ENCODE results near the gene PPP2R2C. TPM values are rescaled to one million over a fixed set of nuclear protein-coding genes. Genes with fewer than 3 reads are reported as not detected.

PPP2R2C gene
- total and polyA plus RNA-seq, 2 donors (not counting 1 experiment from before 2014, with no cell fraction given) = 0.10 to 0.17 TPM

DNA sequence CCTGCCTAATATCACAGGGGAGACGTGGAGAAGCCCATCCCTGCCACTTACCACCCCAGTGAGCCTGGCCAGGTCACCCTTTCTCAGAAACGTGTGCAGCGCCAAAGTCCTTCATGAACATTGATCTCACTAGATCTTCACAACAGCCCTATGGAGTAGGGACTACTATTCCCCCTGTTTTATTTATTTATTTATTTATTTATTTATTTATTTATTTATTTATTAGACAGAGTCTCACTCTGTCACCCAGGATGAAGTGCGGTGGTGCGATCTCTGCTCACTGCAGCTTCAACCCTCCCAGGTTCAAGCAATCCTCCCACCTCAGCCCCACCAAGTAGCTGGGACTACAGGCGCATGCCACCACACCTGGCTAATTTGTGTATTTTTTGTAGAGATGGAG, 61.8 kb downstream of the PPP2R2C start:
- H3K27ac ChIP-seq (ENCODE audit: insufficient read depth, low read length) = no peak overlapping the region
- H3K4me1 ChIP-seq (ENCODE audit: control insufficient read depth, extremely low read depth, insufficient read depth, low read length) = no peaks in the 10 kb centered on the region
- no peak overlapping the region for H3K9ac ChIP-seq (ENCODE audit: insufficient read depth, low read length)
- no peak for DNase-seq (ENCODE audit: low read depth in 2 of 2)
- TF ChIP-seq EZH2 (IDR thresholded peaks at IDR 0.05; ENCODE audit: low read length, missing control alignments) = no peak
- TF ChIP-seq, protein P1, sequence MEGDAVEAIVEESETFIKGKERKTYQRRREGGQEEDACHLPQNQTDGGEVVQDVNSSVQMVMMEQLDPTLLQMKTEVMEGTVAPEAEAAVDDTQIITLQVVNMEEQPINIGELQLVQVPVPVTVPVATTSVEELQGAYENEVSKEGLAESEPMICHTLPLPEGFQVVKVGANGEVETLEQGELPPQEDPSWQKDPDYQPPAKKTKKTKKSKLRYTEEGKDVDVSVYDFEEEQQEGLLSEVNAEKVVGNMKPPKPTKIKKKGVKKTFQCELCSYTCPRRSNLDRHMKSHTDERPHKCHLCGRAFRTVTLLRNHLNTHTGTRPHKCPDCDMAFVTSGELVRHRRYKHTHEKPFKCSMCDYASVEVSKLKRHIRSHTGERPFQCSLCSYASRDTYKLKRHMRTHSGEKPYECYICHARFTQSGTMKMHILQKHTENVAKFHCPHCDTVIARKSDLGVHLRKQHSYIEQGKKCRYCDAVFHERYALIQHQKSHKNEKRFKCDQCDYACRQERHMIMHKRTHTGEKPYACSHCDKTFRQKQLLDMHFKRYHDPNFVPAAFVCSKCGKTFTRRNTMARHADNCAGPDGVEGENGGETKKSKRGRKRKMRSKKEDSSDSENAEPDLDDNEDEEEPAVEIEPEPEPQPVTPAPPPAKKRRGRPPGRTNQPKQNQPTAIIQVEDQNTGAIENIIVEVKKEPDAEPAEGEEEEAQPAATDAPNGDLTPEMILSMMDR (conservative IDR thresholded peaks at IDR 0.05 in 1 of 2, IDR thresholded peaks at IDR 0.05 in 1 of 2; ENCODE audit: low read depth in 1 of 2, low read length in 2 of 2) = no peak
- no peaks in the 10 kb centered on the region for H3K36me3 ChIP-seq (ENCODE audit: control insufficient read depth, insufficient read depth, low read length)
- H3K79me2 ChIP-seq (ENCODE audit: control insufficient read depth, insufficient read depth, low read length) = no peaks in the 10 kb centered on the region
- no peaks in the 10 kb centered on the region for H4K20me1 ChIP-seq (ENCODE audit: control insufficient read depth, extremely low read depth, insufficient read depth, low read length)
- no peak overlapping the region for H3K4me3 ChIP-seq (replicated peaks in 1 of 4; ENCODE audit: control extremely low read depth in 1 of 4, insufficient read depth in 1 of 4, low read depth in 3 of 4, low read length in 4 of 4)
- H3K27me3 ChIP-seq (ENCODE audit: control insufficient read depth, insufficient read depth, low read length) = no peaks in the 10 kb centered on the region
- no peak overlapping the region for H2AFZ ChIP-seq (ENCODE audit: low read length)
- H3K9me3 ChIP-seq (ENCODE audit: control insufficient read depth, insufficient read depth, low read depth, low read length) = no peaks in the 10 kb centered on the region
- H3K4me2 ChIP-seq (ENCODE audit: extremely low read depth, insufficient read depth, low read length) = no peak overlapping the region

GRCh38 chr4:6410068-6410467, 62.3 kb downstream of the PPP2R2C start:
- Histone ChIP-seq H2AFZ (ENCODE audit: low read length) (no peak overlapping the region), H3K36me3 (ENCODE audit: control insufficient read depth, insufficient read depth, low read length) (no peaks in the 10 kb centered on the region), H3K79me2 (ENCODE audit: control insufficient read depth, insufficient read depth, low read length) (no peaks in the 10 kb centered on the region), H3K27ac (ENCODE audit: insufficient read depth, low read length) (no peak overlapping the region), H4K20me1 (ENCODE audit: control insufficient read depth, extremely low read depth, insufficient read depth, low read length) (no peaks in the 10 kb centered on the region), H3K27me3 (ENCODE audit: control insufficient read depth, insufficient read depth, low read length) (no peaks in the 10 kb centered on the region), H3K9ac (ENCODE audit: insufficient read depth, low read length) (no peak overlapping the region), H3K4me2 (ENCODE audit: extremely low read depth, insufficient read depth, low read length) (no peak overlapping the region), H3K9me3 (ENCODE audit: control insufficient read depth, insufficient read depth, low read depth, low read length) (no peaks in the 10 kb centered on the region), H3K4me3 (replicated peaks in 1 of 4; ENCODE audit: control extremely low read depth in 1 of 4, insufficient read depth in 1 of 4, low read depth in 3 of 4, low read length in 4 of 4) (no peak overlapping the region), H3K4me1 (ENCODE audit: control insufficient read depth, extremely low read depth, insufficient read depth, low read length) (no peaks in the 10 kb centered on the region)
- TF ChIP-seq, protein P1 (conservative IDR thresholded peaks at IDR 0.05 in 1 of 2, IDR thresholded peaks at IDR 0.05 in 1 of 2; ENCODE audit: low read depth in 1 of 2, low read length in 2 of 2) = no peak
- no peak for TF ChIP-seq EZH2 (IDR thresholded peaks at IDR 0.05; ENCODE audit: low read length, missing control alignments)
- DNase-seq (ENCODE audit: low read depth in 2 of 2) = no peak

GRCh38 chr4:6409381-6409780, 63.0 kb downstream of the PPP2R2C start:
- no peaks in the 10 kb centered on the region for H3K36me3 ChIP-seq (ENCODE audit: control insufficient read depth, insufficient read depth, low read length)
- H3K9ac ChIP-seq (ENCODE audit: insufficient read depth, low read length) = no peak overlapping the region
- H3K79me2 ChIP-seq (ENCODE audit: control insufficient read depth, insufficient read depth, low read length) = no peaks in the 10 kb centered on the region
- no peak for DNase-seq (ENCODE audit: low read depth in 2 of 2)
- TF ChIP-seq, protein P1 (conservative IDR thresholded peaks at IDR 0.05 in 1 of 2, IDR thresholded peaks at IDR 0.05 in 1 of 2; ENCODE audit: low read depth in 1 of 2, low read length in 2 of 2) = no peak
- TF ChIP-seq EZH2 (IDR thresholded peaks at IDR 0.05; ENCODE audit: low read length, missing control alignments) = no peak
- no peaks in the 10 kb centered on the region for H4K20me1 ChIP-seq (ENCODE audit: control insufficient read depth, extremely low read depth, insufficient read depth, low read length)
- H3K4me3 ChIP-seq (replicated peaks in 1 of 4; ENCODE audit: control extremely low read depth in 1 of 4, insufficient read depth in 1 of 4, low read depth in 3 of 4, low read length in 4 of 4) = no peak overlapping the region
- no peaks in the 10 kb centered on the region for H3K9me3 ChIP-seq (ENCODE audit: control insufficient read depth, insufficient read depth, low read depth, low read length)
- no peaks in the 10 kb centered on the region for H3K27me3 ChIP-seq (ENCODE audit: control insufficient read depth, insufficient read depth, low read length)
- H3K4me2 ChIP-seq (ENCODE audit: extremely low read depth, insufficient read depth, low read length) = no peak overlapping the region
- H2AFZ ChIP-seq (ENCODE audit: low read length) = no peak overlapping the region
- H3K27ac ChIP-seq (ENCODE audit: insufficient read depth, low read length) = no peak overlapping the region
- H3K4me1 ChIP-seq (ENCODE audit: control insufficient read depth, extremely low read depth, insufficient read depth, low read length) = no peaks in the 10 kb centered on the region
